Activated CD4-positive, alpha-beta T cell treated with anti-CD3 and anti-CD28 coated beads for 36 hours (primary cell): ENCODE data around the gene NTN1. TPM values are rescaled to one million over a fixed set of nuclear protein-coding genes. Genes with fewer than 3 reads are reported as not detected.

Experiments used
- ATAC-seq: fragments of 200-7000 bp; cut with Tn5 transposase; one replicate; pipeline ENCODE4 v1.10.0; 2021; ENCODE audit warnings: mild to moderate bottlenecking, moderate library complexity
- CTCF ChIA-PET: fragments of 350-600 bp; sonication (Branson Sonifier 250); formaldehyde crosslinking; loops from one replicate; lab custom pipeline; 2021; ENCODE audit warnings: antibody characterized with exemption; lab: Charles Lee
- POLR2A ChIA-PET: fragments of 350-600 bp; sonication (Branson Sonifier 250); formaldehyde crosslinking; loops from one replicate; lab custom pipeline; 2021; ENCODE audit warnings: antibody characterized with exemption, inconsistent platforms; lab: Charles Lee
- DNase-seq: peaks from one replicate; pipeline ENCODE4 v3.0.0-alpha.2; 2020
- H3K27ac Mint-ChIP-seq: one replicate; pipeline ENCODE4 v1.8.0; 2021; ENCODE audit warnings: mixed read lengths
- H3K27me3 Mint-ChIP-seq: one replicate; pipeline ENCODE4 v1.8.0; 2021; ENCODE audit warnings: mixed read lengths
- H3K36me3 Mint-ChIP-seq: one replicate; pipeline ENCODE4 v1.8.0; 2021; ENCODE audit warnings: low read depth, mixed read lengths
- H3K4me1 Mint-ChIP-seq: one replicate; pipeline ENCODE4 v1.8.0; 2021; ENCODE audit warnings: mixed read lengths
- H3K4me3 Mint-ChIP-seq: one replicate; pipeline ENCODE4 v1.8.0; 2021; ENCODE audit warnings: mild to moderate bottlenecking, moderate library complexity, mixed read lengths
- H3K9me3 Mint-ChIP-seq: one replicate; pipeline ENCODE4 v1.8.0; 2021; ENCODE audit warnings: low read depth, mixed read lengths
- intact Hi-C, 2 experiments: fragments of 100-400 bp; cut with DNase I in 1 of 2; cut with micrococcal nuclease in 1 of 2; formaldehyde crosslinking; loops; one replicate each; pipeline versions ENCODE4 v1.14.2 to v1.15.1; 2022 to 2024; cut with DNase I, micrococcal nuclease
- total RNA-seq, 2 experiments: library from RNA; stranded (reverse); gene quantifications; one replicate each; pipeline ENCODE4 v1.2.3, GENCODE V29; 2021

NTN1 gene
- total RNA-seq, 2 experiments from 2014 or later = 0.60 to 0.71 TPM

DNA sequence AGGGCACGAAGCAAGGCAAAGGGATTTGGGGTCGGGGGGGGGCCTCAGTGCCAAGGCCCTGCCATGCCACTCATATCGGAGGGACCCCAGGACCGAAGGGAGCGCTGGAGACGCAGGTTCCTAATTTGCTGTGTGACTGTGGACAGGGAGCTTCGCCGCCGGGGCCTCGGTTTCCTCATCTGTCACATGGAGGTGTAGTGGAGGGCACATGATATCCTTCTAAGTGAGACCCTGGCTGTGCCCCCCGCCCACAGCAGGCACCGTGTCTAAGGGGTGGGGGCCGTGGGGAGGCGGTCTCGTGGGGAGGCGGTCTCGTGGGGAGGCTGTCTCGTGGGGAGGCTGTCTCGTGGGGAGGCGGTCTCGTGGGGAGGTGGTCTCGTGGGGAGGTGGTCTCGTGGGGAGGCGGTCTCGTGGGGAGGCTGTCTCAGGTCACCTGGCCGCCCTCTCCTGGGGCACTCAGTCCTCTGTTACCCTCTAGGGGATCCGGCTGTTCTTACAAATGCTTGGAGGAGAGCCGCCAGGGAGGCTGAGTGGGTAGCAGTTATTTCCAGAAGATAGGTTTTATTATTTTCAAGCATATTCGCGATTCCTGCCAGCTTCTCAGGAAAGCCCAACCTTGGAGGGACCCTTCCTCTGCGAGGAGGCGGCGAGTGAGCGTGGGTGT, 205.0 kb downstream of the NTN1 start:
- Mint-ChIP-seq H3K4me3 (no peak overlapping the region), H3K9me3 (no peaks in the 10 kb centered on the region), H3K27me3 (no peaks in the 10 kb centered on the region), H3K36me3 (no peaks in the 10 kb centered on the region), H3K27ac (no peak overlapping the region), H3K4me1 (peaks cover 2% of the 10 kb centered on the region)
- ATAC-seq = peak; percentile 8
- CTCF ChIA-PET = interaction anchor here (0.6 to 2.0 kb wide), 2 partner anchors 32 to 65 kb away, joined by 3 to 7 read pairs; no protein-coding TSS in a partner anchor
- DNase-seq = no peak
- intact Hi-C loops = no loop called here
- POLR2A ChIA-PET = interaction anchor here (0.7 kb wide), 1 partner anchor 151 kb away, joined by 4 read pairs; no protein-coding TSS in a partner anchor

DNA sequence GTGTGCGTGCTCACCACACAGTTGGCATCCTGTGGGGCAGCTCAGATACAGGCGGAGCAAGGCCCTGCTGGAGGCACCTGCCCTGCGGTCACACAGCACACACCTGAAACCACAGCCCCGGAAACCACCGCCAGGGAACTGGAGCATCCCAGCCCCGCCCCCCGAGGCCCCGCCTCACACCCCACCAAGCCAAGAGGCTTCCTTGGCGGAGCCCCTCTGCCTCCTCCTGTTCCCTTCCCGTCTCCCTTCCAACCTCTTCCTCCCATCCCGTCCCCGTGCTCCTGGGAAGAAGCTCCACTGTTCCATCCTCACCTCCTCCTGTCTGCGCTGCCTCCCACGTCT, 205.5 kb downstream of the NTN1 start:
- Mint-ChIP-seq H3K36me3 (no peaks in the 10 kb centered on the region), H3K4me1 (peaks cover 2% of the 10 kb centered on the region), H3K9me3 (no peaks in the 10 kb centered on the region), H3K27ac (no peak overlapping the region), H3K27me3 (no peaks in the 10 kb centered on the region), H3K4me3 (no peak overlapping the region)
- ChIA-PET POLR2A (no interaction called here), CTCF (interaction anchor here (0.6 to 2.0 kb wide), 2 partner anchors 31 to 64 kb away, joined by 3 to 7 read pairs; no protein-coding TSS in a partner anchor)
- intact Hi-C loops = no loop called here
- DNase-seq = peak; percentile 80
- ATAC-seq = peak; percentile 51

DNA sequence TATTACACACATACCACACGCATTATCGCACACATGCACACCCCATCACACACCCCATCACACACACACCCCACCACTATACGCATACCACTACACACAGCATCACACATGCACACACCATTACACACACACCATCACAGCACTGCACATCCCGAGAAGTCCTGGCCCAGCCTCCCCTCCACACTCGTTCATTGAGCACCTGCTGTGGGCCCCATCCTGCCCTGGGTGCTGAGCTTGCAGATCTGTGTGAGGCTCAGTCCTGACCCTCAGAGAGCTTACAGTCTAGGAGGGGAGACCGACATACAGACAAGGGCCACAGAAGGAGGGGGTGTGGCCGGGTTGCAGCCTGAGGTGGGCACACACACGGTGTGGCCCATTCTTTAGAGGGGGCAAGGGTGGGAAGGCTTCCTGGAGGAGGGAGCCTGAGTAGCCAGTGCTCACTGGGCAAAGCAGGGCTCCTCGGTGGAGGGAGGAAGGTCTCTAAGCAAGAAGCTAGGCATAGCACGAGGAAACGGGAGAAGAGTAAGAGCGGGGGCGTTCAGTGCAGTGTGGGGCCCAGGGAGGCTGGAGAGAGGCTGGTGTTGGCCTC, 206.6 kb downstream of the NTN1 start:
- DNase-seq = no peak
- peak; percentile 14 for ATAC-seq
- POLR2A ChIA-PET = interaction anchor here (0.8 kb wide), 1 partner anchor 25 kb away, joined by 3 read pairs; no protein-coding TSS in a partner anchor

DNA sequence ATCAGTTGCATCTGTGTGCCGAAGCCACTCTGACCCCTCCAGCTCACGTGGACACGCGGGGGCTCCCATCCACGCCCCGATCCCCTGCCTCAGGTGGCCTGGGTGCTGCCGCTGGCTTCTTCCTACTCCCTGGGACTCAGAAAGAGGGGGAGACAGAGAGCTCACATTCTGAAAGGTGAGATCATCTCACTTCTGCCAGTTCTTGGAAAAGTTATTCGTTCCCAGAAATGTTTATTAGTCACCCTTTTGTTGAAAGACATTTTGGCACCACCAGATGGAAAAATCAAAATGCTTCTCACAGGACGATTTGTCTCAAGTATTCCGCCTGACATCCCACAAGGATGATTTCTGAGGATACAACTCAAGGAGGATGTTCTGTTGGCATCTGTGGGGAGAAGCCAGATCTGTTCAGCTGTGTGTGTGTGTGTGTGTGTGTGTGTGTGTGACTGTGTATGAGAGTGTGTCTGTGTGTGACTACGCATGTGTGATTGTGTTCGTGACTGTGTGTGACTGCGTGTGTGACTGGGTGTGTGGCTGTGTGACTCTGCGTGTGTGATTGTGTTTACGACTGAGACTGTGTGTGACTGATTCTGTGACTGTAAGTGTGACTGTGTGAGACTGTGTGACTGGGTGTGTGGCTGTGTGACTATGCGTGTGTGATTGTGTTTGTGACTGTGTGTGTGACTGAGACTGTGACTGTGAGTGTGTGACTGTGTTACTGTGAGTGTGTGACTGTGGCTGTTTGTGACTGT, 207.3 kb downstream of the NTN1 start:
- peaks cover 2% of the 10 kb centered on the region for H3K4me1 Mint-ChIP-seq
- H3K27me3 Mint-ChIP-seq = no peaks in the 10 kb centered on the region
- ATAC-seq (peak; percentile 67), DNase-seq (peak; percentile 26)
- H3K4me3 Mint-ChIP-seq = no peak overlapping the region
- no peaks in the 10 kb centered on the region for H3K36me3 Mint-ChIP-seq
- intact Hi-C loops = loop anchor here (1.0 to 2.0 kb wide), 2 partner anchors 46 to 62 kb away; no protein-coding TSS in a partner anchor
- ChIA-PET POLR2A (interaction anchor here (0.8 kb wide), 1 partner anchor 24 kb away, joined by 3 read pairs; no protein-coding TSS in a partner anchor), CTCF (interaction anchor here (0.8 to 1.2 kb wide), 2 partner anchors 11 to 45 kb away, joined by 3 to 6 read pairs; no protein-coding TSS in a partner anchor)
- no peak overlapping the region for H3K27ac Mint-ChIP-seq
- H3K9me3 Mint-ChIP-seq = no peaks in the 10 kb centered on the region

More for the DNA sequence above, 206.6 kb downstream of the NTN1 start:
- no peaks in the 10 kb centered on the region for H3K27me3 Mint-ChIP-seq
- H3K4me3 Mint-ChIP-seq = no peak overlapping the region
- no peaks in the 10 kb centered on the region for H3K36me3 Mint-ChIP-seq
- no peak overlapping the region for H3K27ac Mint-ChIP-seq
- CTCF ChIA-PET = interaction anchor here (0.8 to 1.2 kb wide), 2 partner anchors 12 to 46 kb away, joined by 3 to 6 read pairs; no protein-coding TSS in a partner anchor
- H3K9me3 Mint-ChIP-seq = no peaks in the 10 kb centered on the region
- peaks cover 2% of the 10 kb centered on the region for H3K4me1 Mint-ChIP-seq
- intact Hi-C loops = loop anchor here (1.0 to 2.0 kb wide), 2 partner anchors 47 to 62 kb away; no protein-coding TSS in a partner anchor

DNA sequence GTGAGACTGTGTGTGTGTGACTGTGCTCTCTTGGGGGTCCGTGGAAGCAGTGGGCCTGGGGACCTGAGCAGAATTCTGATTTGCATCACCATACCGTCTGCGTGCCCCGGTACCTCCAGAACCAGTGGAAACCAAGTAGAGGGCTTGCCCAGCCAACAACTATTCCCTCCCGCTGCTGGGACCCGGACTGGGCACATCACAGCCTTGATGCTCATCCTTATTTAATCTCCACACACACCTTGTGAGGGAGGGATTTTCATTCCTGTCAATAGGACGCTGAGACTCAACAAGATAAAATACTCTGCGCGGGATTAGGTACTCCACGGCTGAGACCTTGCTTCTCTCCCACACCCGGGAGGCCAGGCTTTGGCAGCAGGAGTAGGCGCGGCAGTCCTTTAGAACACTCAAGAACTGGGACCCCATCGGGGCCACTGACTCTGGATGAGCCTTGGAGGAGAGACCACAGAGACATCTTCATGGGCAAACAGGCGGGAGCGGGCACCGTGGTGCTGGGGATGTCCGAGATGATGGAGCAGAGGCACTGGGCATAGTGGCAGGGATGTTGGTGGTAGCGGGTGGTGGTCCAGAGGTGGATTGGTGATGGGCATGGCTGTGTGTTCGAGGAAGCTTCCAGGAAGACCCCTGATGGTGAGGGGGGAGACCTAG, 208.0 kb downstream of the NTN1 start:
- POLR2A ChIA-PET = no interaction called here
- DNase-seq (no peak), ATAC-seq (no peak)
- Mint-ChIP-seq H3K4me3 (no peak overlapping the region), H3K4me1 (peaks cover 2% of the 10 kb centered on the region), H3K9me3 (no peaks in the 10 kb centered on the region), H3K27ac (peak overlapping the region; percentile 7), H3K27me3 (no peaks in the 10 kb centered on the region), H3K36me3 (no peaks in the 10 kb centered on the region)
- intact Hi-C loops = loop anchor here in 1 of 2 experiments (2.0 kb wide), 1 partner anchor 46 kb away; no protein-coding TSS in a partner anchor
- CTCF ChIA-PET = no interaction called here

DNA sequence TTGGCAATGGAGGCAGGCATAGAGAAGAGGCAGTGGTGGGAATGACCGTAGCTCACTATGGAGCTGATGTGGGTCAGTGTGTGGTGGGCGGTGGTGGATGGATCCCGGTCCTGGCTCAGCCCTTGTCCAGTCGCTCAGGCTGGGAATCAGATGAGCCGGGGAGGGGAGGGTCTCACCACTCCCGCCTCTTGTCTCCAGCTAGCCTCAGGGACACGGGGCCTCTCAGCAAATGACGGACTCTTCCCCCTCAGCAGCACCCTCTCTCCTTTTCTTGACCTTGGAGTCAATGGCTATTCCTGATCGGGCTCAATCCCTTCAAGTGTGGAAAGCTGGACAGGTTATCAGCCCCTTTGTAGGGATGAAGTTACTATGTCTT, 208.5 kb downstream of the NTN1 start:
- H3K27me3 Mint-ChIP-seq = no peaks in the 10 kb centered on the region
- intact Hi-C loops = loop anchor here in 1 of 2 experiments (2.0 kb wide), 1 partner anchor 45 kb away; no protein-coding TSS in a partner anchor
- DNase-seq (no peak), ATAC-seq (no peak)
- H3K4me3 Mint-ChIP-seq = no peak overlapping the region
- CTCF ChIA-PET = no interaction called here
- no peaks in the 10 kb centered on the region for H3K9me3 Mint-ChIP-seq
- H3K4me1 Mint-ChIP-seq = peaks cover 2% of the 10 kb centered on the region
- peak overlapping the region; percentile 7 for H3K27ac Mint-ChIP-seq
- POLR2A ChIA-PET = no interaction called here
- H3K36me3 Mint-ChIP-seq = no peaks in the 10 kb centered on the region

DNA sequence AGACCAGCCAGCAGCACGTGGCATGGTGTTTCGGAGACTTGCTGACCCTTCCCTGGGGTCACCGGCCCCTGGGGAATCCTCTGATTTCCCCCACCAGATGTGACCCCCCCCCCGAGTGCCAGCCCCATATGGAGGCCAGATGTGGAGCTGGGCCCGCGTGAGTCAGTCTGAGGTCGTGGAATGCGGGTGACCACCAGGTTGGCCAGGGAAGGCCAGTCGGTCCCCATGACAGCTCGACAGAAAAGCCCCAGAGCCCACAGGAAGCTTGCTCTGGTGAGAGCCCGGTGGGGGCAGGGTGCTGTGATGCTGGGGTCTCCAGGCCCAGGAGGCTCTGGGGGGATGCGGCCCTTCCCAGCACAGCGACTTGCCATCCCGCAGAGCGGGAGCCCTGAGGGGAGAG, 209.0 kb downstream of the NTN1 start:
- DNase-seq (no peak), ATAC-seq (no peak)
- Mint-ChIP-seq H3K4me1 (peaks cover 5% of the 10 kb centered on the region), H3K27me3 (no peaks in the 10 kb centered on the region), H3K9me3 (peaks cover 2% of the 10 kb centered on the region), H3K27ac (no peak overlapping the region), H3K4me3 (no peak overlapping the region), H3K36me3 (no peaks in the 10 kb centered on the region)
- intact Hi-C loops = no loop called here
- CTCF ChIA-PET = interaction anchor here (0.6 kb wide), 1 partner anchor 14 kb away, joined by 3 read pairs; no protein-coding TSS in a partner anchor
- POLR2A ChIA-PET = no interaction called here

DNA sequence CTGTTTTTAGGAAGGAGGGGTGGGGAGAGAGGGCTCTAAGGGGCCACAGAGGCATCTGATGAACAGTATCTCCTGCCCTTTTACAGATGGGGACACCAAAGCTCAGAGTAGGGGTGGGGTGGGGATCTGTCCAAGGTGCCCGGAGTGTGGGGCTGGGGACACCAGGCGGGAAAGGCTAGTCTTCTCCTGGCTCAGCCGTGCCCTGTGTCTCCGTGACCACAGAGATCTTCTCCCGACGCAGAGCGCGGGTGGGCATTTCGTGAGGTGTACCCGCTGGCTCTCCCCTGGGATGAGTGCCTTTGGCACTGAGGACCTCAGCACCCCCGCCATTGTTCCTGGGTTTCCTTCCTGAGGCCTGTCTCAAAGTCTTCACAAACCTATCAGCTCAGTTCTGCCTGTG, 209.6 kb downstream of the NTN1 start:
- peaks cover 2% of the 10 kb centered on the region for H3K9me3 Mint-ChIP-seq
- intact Hi-C loops = no loop called here
- POLR2A ChIA-PET = no interaction called here
- H3K27ac Mint-ChIP-seq = no peak overlapping the region
- CTCF ChIA-PET = interaction anchor here (0.6 kb wide), 1 partner anchor 15 kb away, joined by 3 read pairs; no protein-coding TSS in a partner anchor
- DNase-seq = no peak
- no peaks in the 10 kb centered on the region for H3K27me3 Mint-ChIP-seq
- no peak for ATAC-seq
- H3K4me1 Mint-ChIP-seq = peaks cover 10% of the 10 kb centered on the region
- H3K36me3 Mint-ChIP-seq = no peaks in the 10 kb centered on the region
- H3K4me3 Mint-ChIP-seq = no peak overlapping the region

DNA sequence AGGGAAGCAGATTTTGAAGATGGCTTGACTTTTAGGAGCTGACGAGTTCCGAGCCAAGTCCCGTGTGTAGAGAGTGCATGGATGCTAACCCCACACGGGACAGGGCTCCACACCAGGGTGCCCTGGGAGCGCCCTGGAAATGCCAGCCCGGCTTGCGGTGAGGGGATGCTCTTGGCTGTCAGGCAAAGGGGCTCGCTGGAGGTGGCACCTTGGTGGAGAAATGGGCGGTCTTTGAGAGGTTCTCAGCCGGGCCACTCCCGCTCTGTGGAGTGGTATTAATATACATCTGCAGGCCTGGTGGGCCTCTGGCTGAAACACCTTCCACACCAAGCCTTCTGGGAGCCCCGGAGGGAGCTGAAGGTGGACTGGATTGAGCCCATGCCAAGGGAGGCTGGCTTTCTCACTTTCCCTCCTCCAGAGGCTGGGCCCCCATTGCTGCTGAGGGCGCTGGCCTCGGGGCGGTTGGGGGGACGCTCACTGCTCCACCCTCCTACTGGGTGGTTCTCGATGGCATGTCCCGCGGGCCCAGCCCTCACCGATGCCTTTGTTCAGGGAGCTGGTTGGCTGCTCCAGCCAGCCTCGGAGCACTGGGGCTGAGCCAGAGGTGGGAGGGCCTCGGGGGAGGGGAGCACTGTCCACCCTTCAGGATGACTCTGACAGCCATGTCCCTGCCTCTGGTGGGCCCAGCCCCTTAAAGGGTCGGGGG, 210.3 kb downstream of the NTN1 start:
- no peak for DNase-seq
- peaks cover 2% of the 10 kb centered on the region for H3K9me3 Mint-ChIP-seq
- ChIA-PET CTCF (no interaction called here), POLR2A (no interaction called here)
- no peak for ATAC-seq
- H3K4me3 Mint-ChIP-seq = no peak overlapping the region
- peaks cover 8% of the 10 kb centered on the region for H3K4me1 Mint-ChIP-seq
- H3K27ac Mint-ChIP-seq = no peak overlapping the region
- intact Hi-C loops = no loop called here
- no peaks in the 10 kb centered on the region for H3K27me3 Mint-ChIP-seq
- no peaks in the 10 kb centered on the region for H3K36me3 Mint-ChIP-seq

DNA sequence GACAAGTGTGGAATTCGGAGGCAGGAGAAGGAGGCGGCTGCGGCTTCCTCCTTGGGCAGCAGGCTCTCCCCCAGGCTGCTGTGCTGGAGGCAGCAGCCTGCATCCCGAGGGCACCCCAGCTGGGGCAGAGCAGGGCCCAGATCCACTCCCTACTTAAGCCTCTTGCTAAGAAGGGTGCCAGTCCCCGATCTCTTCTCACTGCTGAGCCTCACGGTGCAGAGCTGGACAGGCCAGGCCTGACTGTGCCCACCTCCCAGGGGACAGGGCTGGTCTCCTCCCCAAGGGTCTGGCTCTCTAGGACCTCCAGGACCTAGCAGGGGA, 210.8 kb downstream of the NTN1 start:
- H3K36me3 Mint-ChIP-seq = no peaks in the 10 kb centered on the region
- POLR2A ChIA-PET = no interaction called here
- intact Hi-C loops = no loop called here
- H3K9me3 Mint-ChIP-seq = peaks cover 2% of the 10 kb centered on the region
- H3K27ac Mint-ChIP-seq = no peak overlapping the region
- no peak for ATAC-seq
- no peaks in the 10 kb centered on the region for H3K27me3 Mint-ChIP-seq
- CTCF ChIA-PET = no interaction called here
- DNase-seq = no peak
- H3K4me3 Mint-ChIP-seq = no peak overlapping the region
- peaks cover 8% of the 10 kb centered on the region for H3K4me1 Mint-ChIP-seq
